H1 (cell line): Measurements from ENCODE around the gene MAN2A1. TPM values are rescaled to one million over a fixed set of nuclear protein-coding genes. Genes with fewer than 3 reads are reported as not detected.

ENCODE experiments used
- CTCF ChIA-PET: fragments of 300-600 bp; sonication (Branson Sonifier 250); formaldehyde crosslinking; loops from one replicate; lab custom pipeline; 2021; ENCODE audit not compliant: partially characterized antibody; lab: Charles Lee
- POLR2A ChIA-PET: fragments of 300-600 bp; sonication (Branson Sonifier 250); formaldehyde crosslinking; loops from one replicate; lab custom pipeline; 2021; ENCODE audit warnings: inconsistent platforms; ENCODE audit not compliant: partially characterized antibody; lab: Charles Lee
- DNase-seq, 2 experiments: peaks; one replicate each; pipeline versions ENCODE4 v3.0.0 to v3.0.0-alpha.2; 2010 to 2022; ENCODE audit warnings: low spot score in 2 of 2, low read depth in 1 of 2, mixed read lengths in 1 of 2
- FAIRE-seq: peaks from 2 replicates; lab custom pipeline; 2011; peaks lifted over from hg19 to GRCh38; lab: Jason Lieb, UNC
- H2AFZ ChIP-seq: 2 replicates; pipeline ENCODE4 v1.8.1; 2012; ENCODE audit warnings: low read length, inconsistent platforms
- H2AK5ac ChIP-seq: 2 replicates; pipeline ENCODE4 v1.6.1; 2013; ENCODE audit warnings: low read depth, low read length
- H2BK120ac ChIP-seq: replicated peaks from 2 replicates; pipeline ENCODE3; 2013; ENCODE audit warnings: low read depth, low read length, inconsistent platforms
- H2BK12ac ChIP-seq: 2 replicates; pipeline ENCODE4 v1.6.1; 2013; ENCODE audit warnings: low read depth, low read length
- H2BK15ac ChIP-seq: 2 replicates; pipeline ENCODE4 v1.6.1; 2013; ENCODE audit warnings: low read length
- H2BK20ac ChIP-seq: 2 replicates; pipeline ENCODE4 v1.6.1; 2013; ENCODE audit warnings: low read length
- H2BK5ac ChIP-seq: 2 replicates; pipeline ENCODE4 v1.6.1; 2013; ENCODE audit warnings: low read depth, low read length
- H3K14ac ChIP-seq: 2 replicates; pipeline ENCODE4 v1.6.1; 2013; ENCODE audit warnings: inconsistent platforms; ENCODE audit not compliant: insufficient read length
- H3K18ac ChIP-seq: 2 replicates; pipeline ENCODE4 v1.6.1; 2013; ENCODE audit warnings: low read length; ENCODE audit errors: extremely low read depth
- H3K23ac ChIP-seq: 2 replicates; pipeline ENCODE4 v1.6.1; 2013; ENCODE audit warnings: inconsistent platforms; ENCODE audit not compliant: insufficient read length
- H3K23me2 ChIP-seq: 2 replicates; pipeline ENCODE4 v1.6.1; 2013; ENCODE audit warnings: low read depth, low read length
- H3K27ac ChIP-seq: 2 replicates; pipeline ENCODE4 v1.6.1; 2011; ENCODE audit warnings: low read depth, low read length, inconsistent platforms
- H3K27me3 ChIP-seq, 4 experiments: replicated peaks in 1 of 4; 1 replicate in 1 of 4; 2 replicates in 3 of 4; pipeline versions ENCODE4 v1.6.1 to v1.8.1; 2011 to 2013; ENCODE audit warnings: low read length in 3 of 4, mild to moderate bottlenecking in 3 of 4, inconsistent platforms in 2 of 4, mixed read lengths in 2 of 4, moderate library complexity in 1 of 4; ENCODE audit not compliant: control insufficient read depth in 3 of 4, insufficient read depth in 3 of 4; ENCODE audit errors: extremely low read depth in 1 of 4
- H3K36me3 ChIP-seq, 4 experiments: 2 replicates each; pipeline versions ENCODE4 v1.6.1 to v1.8.1; 2011 to 2013; ENCODE audit warnings: mild to moderate bottlenecking in 4 of 4, low read length in 3 of 4, moderate library complexity in 2 of 4, control low read depth in 1 of 4, inconsistent platforms in 1 of 4; ENCODE audit not compliant: insufficient read depth in 4 of 4, control insufficient read depth in 2 of 4
- H3K4ac ChIP-seq: replicated peaks from 2 replicates; pipeline ENCODE3; 2013; ENCODE audit warnings: low read length, low read depth, mixed read lengths, inconsistent platforms; ENCODE audit not compliant: insufficient read length
- H3K4me1 ChIP-seq, 4 experiments: replicated peaks in 1 of 4; 1 replicate in 1 of 4; 2 replicates in 3 of 4; pipeline versions ENCODE4 v1.6.1 to v1.8.1; 2011 to 2013; ENCODE audit warnings: low read length in 3 of 4, inconsistent platforms in 2 of 4, mixed read lengths in 1 of 4; ENCODE audit not compliant: insufficient read depth in 4 of 4, control insufficient read depth in 3 of 4
- H3K4me2 ChIP-seq, 2 experiments: 2 replicates each; pipeline versions ENCODE4 v1.6.1 to v1.8.1; 2011 to 2013; ENCODE audit warnings: low read depth in 2 of 2, low read length in 2 of 2, control low read depth in 1 of 2, inconsistent platforms in 1 of 2, mild to moderate bottlenecking in 1 of 2; ENCODE audit not compliant: insufficient read depth in 1 of 2
- H3K4me3 ChIP-seq, 4 experiments: fragments of 200-600, 300-600 bp in 1 of 4; sonication (generic), shearing (Covaris generic), sonication (Bioruptor Twin) in 1 of 4; 2 replicates each; pipeline versions ENCODE4 v1.5.1 to v1.8.1; 2011 to 2016; ENCODE audit warnings: low read length in 4 of 4, low read depth in 3 of 4, control low read depth in 2 of 4, inconsistent platforms in 2 of 4, mild to moderate bottlenecking in 2 of 4, mixed read lengths in 1 of 4, moderate library complexity in 1 of 4; ENCODE audit not compliant: insufficient read depth in 2 of 4; ENCODE audit errors: extremely low read depth in 1 of 4
- H3K56ac ChIP-seq: replicated peaks from 2 replicates; pipeline ENCODE3; 2013; ENCODE audit warnings: low read depth, mild to moderate bottlenecking, mixed read lengths, low read length, inconsistent platforms; ENCODE audit not compliant: insufficient read length
- H3K79me1 ChIP-seq: 2 replicates; pipeline ENCODE4 v1.6.1; 2013; ENCODE audit warnings: low read depth, low read length, control low read depth
- H3K79me2 ChIP-seq, 2 experiments: 2 replicates each; pipeline versions ENCODE4 v1.6.1 to v1.8.1; 2012 to 2013; ENCODE audit warnings: low read length in 2 of 2, mild to moderate bottlenecking in 2 of 2, inconsistent platforms in 1 of 2; ENCODE audit not compliant: insufficient read depth in 2 of 2, control insufficient read depth in 1 of 2
- H3K9ac ChIP-seq, 4 experiments: replicated peaks in 1 of 4; 1 replicate in 1 of 4; 2 replicates in 3 of 4; pipeline versions ENCODE4 v1.6.1 to v1.8.1; 2011 to 2013; ENCODE audit warnings: low read depth in 3 of 4, low read length in 3 of 4, control low read depth in 2 of 4, mild to moderate bottlenecking in 2 of 4, moderate library complexity in 2 of 4, inconsistent platforms in 1 of 4; ENCODE audit errors: extremely low read depth in 1 of 4
- H3K9me3 ChIP-seq, 2 experiments: 2 replicates each; pipeline versions ENCODE4 v1.6.1 to v1.8.1; 2012 to 2013; ENCODE audit warnings: mild to moderate bottlenecking in 2 of 2, moderate library complexity in 2 of 2, control low read depth in 1 of 2, inconsistent platforms in 1 of 2, low read depth in 1 of 2, low read length in 1 of 2, mixed read lengths in 1 of 2; ENCODE audit not compliant: insufficient read depth in 2 of 2
- H4K20me1 ChIP-seq, 2 experiments: replicated peaks in 1 of 2; 2 replicates each; pipeline versions ENCODE3 to v1.8.1; 2011 to 2013; ENCODE audit warnings: inconsistent platforms in 2 of 2, low read length in 2 of 2, mild to moderate bottlenecking in 1 of 2; ENCODE audit not compliant: insufficient read depth in 2 of 2, control insufficient read depth in 1 of 2
- H4K5ac ChIP-seq: 2 replicates; pipeline ENCODE4 v1.6.1; 2013; ENCODE audit warnings: low read length, low read depth, mixed read lengths, inconsistent platforms; ENCODE audit not compliant: insufficient read length
- H4K8ac ChIP-seq: 2 replicates; pipeline ENCODE4 v1.8.0; 2013; ENCODE audit warnings: mild to moderate bottlenecking, moderate library complexity, low read length, inconsistent platforms; ENCODE audit not compliant: insufficient read depth; ENCODE audit errors: extremely low read depth
- H4K91ac ChIP-seq: replicated peaks from 2 replicates; pipeline ENCODE3; 2013; ENCODE audit warnings: low read length, mixed read lengths, inconsistent platforms; ENCODE audit not compliant: insufficient read length
- CHD2 ChIP-seq: IDR thresholded peaks from 2 replicates; pipeline ENCODE4 v1.6.1; 2012; ENCODE audit warnings: low read length, improper control_type of control experiment
- CTBP2 ChIP-seq: IDR thresholded peaks from 2 replicates; pipeline ENCODE4 v1.7.0; 2011; ENCODE audit warnings: borderline replicate concordance, mild to moderate bottlenecking, moderate library complexity, mixed read lengths, low read length; ENCODE audit not compliant: insufficient read depth, insufficient read length
- EGR1 ChIP-seq: IDR thresholded peaks from 2 replicates; pipeline ENCODE4 v1.6.1; 2011; ENCODE audit warnings: low read depth, low read length, borderline replicate concordance
- EP300 ChIP-seq, 2 experiments: IDR thresholded peaks; 1 replicate in 1 of 2; 2 replicates in 1 of 2; pipeline ENCODE4 v1.6.1; 2011 to 2012; ENCODE audit warnings: low read depth in 2 of 2, low read length in 2 of 2, mild to moderate bottlenecking in 2 of 2, borderline replicate concordance in 1 of 2, inconsistent platforms in 1 of 2, moderate library complexity in 1 of 2
- GTF2F1 ChIP-seq: IDR thresholded peaks from 2 replicates; pipeline ENCODE4 v1.6.1; 2012; ENCODE audit warnings: low read depth, low read length, improper control_type of control experiment, borderline replicate concordance
- POLR2A ChIP-seq, 2 experiments: IDR thresholded peaks; 1 replicate in 1 of 2; 2 replicates in 1 of 2; pipeline ENCODE4 v1.6.1; 2011; ENCODE audit warnings: low read depth in 2 of 2, low read length in 2 of 2, mild to moderate bottlenecking in 2 of 2; ENCODE audit errors: control extremely low read depth in 1 of 2
- POLR2AphosphoS5 ChIP-seq: IDR thresholded peaks from 2 replicates; pipeline ENCODE4 v1.6.1; 2011; ENCODE audit warnings: low read depth, low read length
- SIN3A ChIP-seq, 2 experiments: IDR thresholded peaks in 1 of 2; conservative IDR thresholded peaks in 1 of 2; 2 replicates each; pipeline ENCODE4 v1.6.1; 2011 to 2012; ENCODE audit warnings: low read length in 2 of 2, improper control_type of control experiment in 1 of 2, low read depth in 1 of 2, mild to moderate bottlenecking in 1 of 2
- SP1 ChIP-seq: IDR thresholded peaks from 2 replicates; pipeline ENCODE4 v1.6.1; 2011; ENCODE audit warnings: low read depth, low read length
- SP4 ChIP-seq: IDR thresholded peaks from 2 replicates; pipeline ENCODE4 v1.6.1; 2012; ENCODE audit warnings: low read length, inconsistent platforms
- SRF ChIP-seq: IDR thresholded peaks from 2 replicates; pipeline ENCODE4 v1.6.1; 2011; ENCODE audit warnings: mild to moderate bottlenecking, low read depth, low read length, moderate library complexity
- TEAD4 ChIP-seq: IDR thresholded peaks from 2 replicates; pipeline ENCODE4 v1.6.1; 2012; ENCODE audit warnings: low read depth, low read length, inconsistent platforms, mixed read lengths
- ZNF274 ChIP-seq: IDR thresholded peaks from 2 replicates; pipeline ENCODE4 v1.7.0; 2012; ENCODE audit warnings: low read length, borderline replicate concordance; ENCODE audit errors: extremely low read depth
- WGBS, 2 experiments: shearing (Covaris generic) in 1 of 2; methylation state at CpG; one replicate each; pipeline versions ENCODE4 v1.1.6 to v1.1.7; 2013 to 2015; ENCODE audit warnings: low lambda C conversion rate in 2 of 2, mixed read lengths in 2 of 2, inconsistent platforms in 1 of 2, low coverage in 1 of 2, missing lambda C conversion rate in 1 of 2; ENCODE audit not compliant: insufficient replicate concordance in 2 of 2, insufficient coverage in 1 of 2, insufficient read length in 1 of 2; ENCODE audit errors: extremely low coverage in 1 of 2, missing lambda C conversion rate in 1 of 2; 5-methylcytosine and 5-hydroxymethylcytosine counted together
- polyA plus RNA-seq, 7 experiments: library from polyadenylated mRNA; depleted of rRNA in 3 of 7; stranded (reverse) in 5 of 7; unstranded in 2 of 7; fragments of >200 nt in 5 of 7; fragments of 200-250 nt in 2 of 7; gene quantifications; 1 replicate in 5 of 7; 2 replicates in 1 of 7; 4 replicates in 1 of 7; pipeline versions ENCODE4 v1.2.1 to v1.2.3, GENCODE V29; 2011 to 2013; ENCODE audit warnings: missing spikeins in 2 of 7, mixed read lengths in 2 of 7
- total RNA-seq: library from RNA; stranded (reverse); fragmentation: NEBNext Ultra II Directional; extraction: Animal tissue kit (Norgen Biotek cat#: 25700); gene quantifications from 2 replicates; pipeline ENCODE4 v1.2.1, GENCODE V29; 2021
- TF ChIP-seq, protein P1 (sequence below): IDR thresholded peaks from 2 replicates; pipeline ENCODE4 v1.6.1; 2011; ENCODE audit warnings: low read length, improper control_type of control experiment

The MAN2A1 gene
- total and polyA plus RNA-seq, 2 of the 8 experiments (the other 6 are each of a cell fraction or from before 2014, with no cell fraction given) = 29.1 to 102 TPM

DNA sequence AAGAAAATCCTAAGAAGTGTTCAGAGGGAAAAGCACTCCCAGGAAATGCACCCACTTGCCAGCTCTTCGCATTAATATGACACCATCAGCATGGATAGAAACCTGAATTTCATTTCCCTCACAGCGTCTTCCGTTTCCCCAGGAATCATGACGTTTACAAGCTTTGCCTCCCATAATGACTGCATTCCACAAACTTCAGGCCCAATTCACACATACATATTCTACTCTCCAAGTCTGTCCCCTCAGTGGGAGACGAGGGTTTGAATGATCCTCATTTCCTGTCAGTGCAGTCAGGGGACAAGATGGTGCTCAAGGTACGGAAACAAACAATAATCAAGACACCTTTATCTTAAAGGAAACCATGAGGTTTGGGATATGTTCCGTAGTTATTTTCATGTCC, 44.9 kb upstream of the MAN2A1 start:
- H3K27ac ChIP-seq = no peak overlapping the region
- no peak overlapping the region; a peak in 1 of 7 replicates for H3K9ac ChIP-seq
- no peak overlapping the region for H3K4me3 ChIP-seq
- 70% methylated on average over 7 of the region's 7 CpGs; no CpG with 5 or more reads in 1 of the 2 experiments for WGBS, 2 experiments
- peak overlapping the region; percentile 69 for H2AFZ ChIP-seq
- H4K8ac ChIP-seq = no peak overlapping the region
- H3K4me2 ChIP-seq = peak overlapping the region in 1 of 2 experiments; percentile 23; a peak in 1 of 4 replicates
- H3K14ac ChIP-seq = no peak overlapping the region
- H3K9me3 ChIP-seq = peaks cover 2 to 4% of the 10 kb centered on the region in 2 experiments; a peak in 2 of 4 replicates
- H3K23ac ChIP-seq = no peak overlapping the region
- no peak overlapping the region for H4K5ac ChIP-seq
- no peaks in the 10 kb centered on the region for H4K20me1 ChIP-seq
- no peak overlapping the region for H2AK5ac ChIP-seq
- H3K23me2 ChIP-seq = no peaks in the 10 kb centered on the region
- no peak overlapping the region for H2BK12ac ChIP-seq
- ChIA-PET CTCF (interaction anchor here (1.5 to 3.2 kb wide), 2 partner anchors 32 to 43 kb away, joined by 3 to 10 read pairs; no protein-coding TSS in a partner anchor), POLR2A (no interaction called here)
- H2BK5ac ChIP-seq = no peak overlapping the region; the same call in 1 of the 2 replicates
- no peaks in the 10 kb centered on the region; a peak in 2 of 8 replicates for H3K36me3 ChIP-seq
- no peak overlapping the region for H3K56ac ChIP-seq
- no peak overlapping the region for H3K4ac ChIP-seq
- no peaks in the 10 kb centered on the region for H3K79me1 ChIP-seq
- no peak overlapping the region for H2BK20ac ChIP-seq
- H3K79me2 ChIP-seq = no peaks in the 10 kb centered on the region
- H3K4me1 ChIP-seq = peaks cover 0 to 8% (median 5%) of the 10 kb centered on the region in 4 experiments; a peak in 5 of 7 replicates
- FAIRE-seq (no peak), DNase-seq (peak in 1 of 2 experiments; percentile 3)
- no peak overlapping the region for H3K18ac ChIP-seq
- H2BK120ac ChIP-seq = no peak overlapping the region
- no peak overlapping the region for H4K91ac ChIP-seq
- no peaks in the 10 kb centered on the region for H3K27me3 ChIP-seq
- no peak overlapping the region for H2BK15ac ChIP-seq
- no peak for TF ChIP-seq GTF2F1
- TF ChIP-seq CHD2 = no peak
- TF ChIP-seq TEAD4 = no peak
- no peak for TF ChIP-seq CTBP2
- TF ChIP-seq POLR2A (IDR thresholded peaks at IDR 0.05; ENCODE audit: control extremely low read depth in 1 of 2, low read depth in 2 of 2, low read length in 2 of 2) = no peak
- no peak for TF ChIP-seq SRF
- TF ChIP-seq EGR1 = no peak
- no peak for TF ChIP-seq EP300 (IDR thresholded peaks at IDR 0.05; ENCODE audit: borderline replicate concordance in 1 of 2, low read depth in 2 of 2, low read length in 2 of 2)
- TF ChIP-seq, protein P1, sequence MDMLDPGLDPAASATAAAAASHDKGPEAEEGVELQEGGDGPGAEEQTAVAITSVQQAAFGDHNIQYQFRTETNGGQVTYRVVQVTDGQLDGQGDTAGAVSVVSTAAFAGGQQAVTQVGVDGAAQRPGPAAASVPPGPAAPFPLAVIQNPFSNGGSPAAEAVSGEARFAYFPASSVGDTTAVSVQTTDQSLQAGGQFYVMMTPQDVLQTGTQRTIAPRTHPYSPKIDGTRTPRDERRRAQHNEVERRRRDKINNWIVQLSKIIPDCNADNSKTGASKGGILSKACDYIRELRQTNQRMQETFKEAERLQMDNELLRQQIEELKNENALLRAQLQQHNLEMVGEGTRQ = no peak
- no peak for TF ChIP-seq SP4
- no peak for TF ChIP-seq SIN3A (conservative IDR thresholded peaks at IDR 0.05 in 1 of 2, IDR thresholded peaks at IDR 0.05 in 1 of 2; ENCODE audit: low read depth in 1 of 2, low read length in 2 of 2)
- TF ChIP-seq POLR2AphosphoS5 = no peak
- no peak for TF ChIP-seq SP1
- no peak for TF ChIP-seq ZNF274
